Measurements from ENCODE around the gene PDZD2. TPM values are rescaled to one million over a fixed set of nuclear protein-coding genes. Genes with fewer than 3 reads are reported as not detected.
"Not testable (repeated sequence)": the region's sequence is repeated elsewhere in the genome, so short reads cannot be mapped to it uniquely, and the experiment has no call there.

Gene PDZD2
- total RNA-seq, 1 donor from 2014 or later = 58.5 TPM

DNA sequence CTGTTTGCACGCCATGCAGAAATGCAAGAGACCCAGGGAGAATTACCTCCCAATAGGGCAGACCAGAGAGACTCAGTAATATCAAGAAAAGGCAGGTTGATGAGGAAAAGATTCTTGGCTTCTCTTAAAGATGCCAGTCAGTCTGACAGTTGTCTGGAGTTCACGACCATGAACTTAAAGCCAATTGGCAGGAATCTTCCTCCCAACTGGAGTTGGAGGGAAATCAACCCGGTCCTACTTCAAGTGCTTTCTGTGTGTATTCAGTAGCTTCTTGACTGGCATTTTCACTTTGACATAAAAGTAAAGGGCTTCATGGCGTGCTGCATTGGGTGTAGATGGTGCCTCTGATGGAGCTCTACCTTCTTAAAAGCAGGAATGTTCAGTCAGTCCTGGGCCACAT lies 390.9 kb downstream of the PDZD2 start:
- DNase-seq (ENCODE audit: low spot score) = no peak

DNA sequence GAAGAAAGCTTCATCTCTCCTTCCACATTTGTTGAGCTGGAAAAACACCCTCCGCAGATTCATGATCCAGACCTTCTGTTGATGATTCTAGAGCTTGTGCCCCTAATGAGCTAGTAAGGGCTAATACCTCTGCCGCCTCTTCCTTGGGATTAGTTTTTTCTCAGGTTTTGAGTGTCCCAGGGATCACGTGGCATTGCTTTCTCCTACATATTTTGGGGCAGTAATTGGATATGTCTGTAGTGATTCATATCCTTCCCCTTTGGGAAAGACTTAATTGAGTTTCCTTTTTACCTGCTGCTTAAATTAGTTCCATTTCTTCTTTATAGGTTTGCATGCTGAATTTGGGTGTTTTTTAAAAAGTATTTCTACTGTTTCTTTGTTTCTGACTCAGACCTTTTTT lies 391.3 kb downstream of the PDZD2 start:
- no peak for DNase-seq (ENCODE audit: low spot score)

DNA sequence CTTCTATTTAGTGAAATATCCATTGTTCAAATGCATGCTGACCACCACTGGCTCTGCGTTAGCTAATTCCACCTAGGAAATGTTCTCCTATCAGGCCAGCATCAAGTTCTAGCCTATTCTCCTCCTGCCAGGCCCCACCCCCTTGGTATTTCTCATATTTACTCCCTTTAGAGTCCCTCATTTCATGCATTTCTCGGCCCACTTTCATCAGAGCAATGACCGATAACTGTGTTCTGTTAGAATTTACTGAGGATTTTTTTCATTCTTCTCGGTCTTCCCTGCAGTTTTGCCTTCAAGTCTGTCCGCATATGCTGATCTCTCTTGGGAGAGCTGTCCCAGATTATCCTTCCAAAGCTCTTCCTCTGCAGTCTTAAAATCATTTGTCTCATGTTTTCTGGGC lies 391.8 kb downstream of the PDZD2 start:
- DNase-seq (ENCODE audit: low spot score) = no peak

DNA sequence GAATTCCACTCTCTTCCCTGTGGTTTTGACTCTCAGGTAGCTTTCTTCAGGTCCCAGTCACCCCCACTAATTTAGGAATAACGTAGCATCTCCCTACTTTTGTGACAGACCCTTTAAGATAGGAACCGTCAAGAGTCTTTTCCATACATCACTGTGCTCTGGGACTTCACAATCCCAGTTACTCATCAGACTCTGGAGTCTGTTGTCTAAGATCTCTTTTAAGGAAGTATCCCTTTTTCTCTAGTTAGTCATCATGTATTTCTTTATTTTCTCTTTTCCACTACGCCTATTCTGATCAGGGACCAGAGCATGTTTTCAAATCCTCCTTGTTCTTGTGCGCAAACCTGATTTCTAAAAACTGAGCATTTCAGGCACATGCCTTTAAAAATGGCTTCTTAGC lies 392.2 kb downstream of the PDZD2 start:
- no peak for DNase-seq (ENCODE audit: low spot score)

DNA sequence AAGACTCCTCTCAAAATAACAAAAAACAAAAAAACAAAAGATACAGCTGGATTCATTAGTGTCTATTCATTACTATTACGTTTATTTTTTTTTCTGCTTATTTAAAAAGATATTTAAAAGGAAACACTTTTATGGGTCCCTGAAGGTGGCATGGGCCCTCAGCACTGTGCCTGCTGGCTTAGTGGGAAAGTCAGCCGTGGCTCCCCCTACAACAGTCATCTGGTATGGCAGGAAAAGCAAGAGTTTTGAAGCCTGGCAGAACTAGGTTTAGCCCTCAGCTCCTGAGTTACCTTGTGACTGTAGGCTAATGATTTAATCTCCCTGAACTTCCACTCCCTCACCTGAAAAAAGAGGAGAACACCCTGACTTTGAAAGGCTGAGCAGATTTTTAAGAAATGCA lies 399.6 kb downstream of the PDZD2 start:
- no peak for DNase-seq (ENCODE audit: low spot score)

DNA sequence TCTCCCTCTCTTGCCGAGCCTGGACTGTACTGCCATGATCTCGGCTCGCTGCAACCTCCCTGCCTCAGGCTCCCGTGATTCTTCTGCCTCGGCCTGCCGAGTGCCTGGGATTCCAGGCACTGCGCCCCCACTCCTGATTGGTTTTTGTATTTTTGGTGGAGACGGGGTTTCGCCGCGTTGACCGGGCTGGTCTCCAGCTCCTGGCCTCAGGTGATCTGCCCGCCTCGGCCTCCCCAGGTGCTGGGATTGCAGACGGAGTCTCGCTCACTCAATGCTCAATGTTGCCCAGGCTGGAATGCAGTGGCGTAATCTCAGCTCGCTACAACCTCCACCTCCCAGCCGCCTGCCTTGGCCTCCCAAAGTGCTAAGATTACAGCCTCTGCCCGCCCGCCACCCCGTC lies 400.2 kb downstream of the PDZD2 start:
- DNase-seq (ENCODE audit: low spot score) = not testable (repeated sequence)

DNA sequence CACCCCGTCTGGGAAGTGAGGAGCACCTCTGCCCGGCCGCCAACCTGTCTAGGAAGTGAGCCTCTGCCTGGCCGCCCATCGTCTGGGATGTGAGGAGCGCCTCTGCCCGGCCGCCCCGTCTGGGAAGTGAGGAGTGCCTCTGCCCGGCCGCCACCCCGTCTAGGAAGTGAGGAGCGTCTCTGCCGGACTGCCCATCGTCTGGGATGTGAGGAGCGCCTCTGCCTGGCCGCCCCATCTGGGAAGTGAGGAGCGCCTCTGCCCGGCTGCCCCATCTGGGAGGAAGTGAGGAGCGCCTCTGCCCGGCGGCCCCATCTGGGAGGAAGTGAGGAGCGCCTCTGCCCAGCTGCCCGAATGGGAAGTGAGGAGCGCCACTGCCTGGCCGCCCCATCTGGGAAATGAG lies 400.7 kb downstream of the PDZD2 start:
- DNase-seq (ENCODE audit: low spot score) = not testable (repeated sequence)

DNA sequence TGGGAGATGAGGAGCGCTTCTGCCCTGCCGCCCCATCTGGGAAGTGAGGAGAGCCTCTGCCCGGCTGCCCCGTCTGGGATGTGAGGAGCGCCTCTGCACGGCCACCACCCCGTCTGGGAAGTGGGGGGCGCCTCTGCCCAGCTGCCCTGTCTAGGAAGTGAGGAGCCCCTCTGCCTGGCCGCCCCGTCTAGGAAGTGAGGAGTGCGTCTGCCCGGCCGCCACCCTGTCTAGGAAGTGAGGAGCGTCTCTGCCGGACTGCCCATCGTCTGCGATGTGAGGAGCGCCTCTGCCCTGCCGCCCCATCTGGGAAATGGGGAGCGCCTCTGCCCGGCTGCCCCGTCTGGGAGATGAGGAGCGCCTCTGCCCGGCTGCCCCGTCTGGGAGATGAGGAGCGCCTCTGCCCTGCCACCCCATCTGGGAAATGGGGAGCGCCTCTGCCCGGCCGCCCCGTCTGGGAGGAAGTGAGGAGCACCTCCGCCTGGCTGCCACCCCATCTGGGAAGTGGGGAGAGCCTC lies 401.3 kb downstream of the PDZD2 start:
- not testable (repeated sequence) for DNase-seq (ENCODE audit: low spot score)

GRCh38 chr5:32042551-32042961 lies 403.6 kb downstream of the PDZD2 start:
- DNase-seq (ENCODE audit: low spot score) = no peak

GRCh38 chr5:32043105-32043504 lies 404.2 kb downstream of the PDZD2 start:
- DNase-seq (ENCODE audit: low spot score) = no peak

DNA sequence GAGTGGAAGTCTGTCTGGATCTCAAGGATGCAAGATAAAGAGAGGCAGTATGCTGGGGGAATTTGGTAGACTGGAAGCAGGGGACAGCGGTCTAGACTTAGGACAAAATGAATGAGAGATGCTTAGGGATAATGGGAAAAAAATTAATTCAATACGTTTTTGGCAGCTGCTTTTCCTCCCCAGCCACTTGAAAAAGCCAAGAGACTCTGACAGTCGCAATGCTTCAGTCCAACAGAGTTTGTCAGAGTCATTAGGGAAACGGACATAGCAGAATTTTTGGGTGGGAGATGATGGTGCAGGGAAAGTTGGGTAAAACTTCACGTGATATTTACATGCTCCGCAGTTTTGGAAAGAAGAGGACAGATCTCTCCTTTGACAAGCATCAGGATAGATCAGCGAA lies 405.5 kb downstream of the PDZD2 start:
- no peak for DNase-seq (ENCODE audit: low spot score)

GRCh38 chr5:32044939-32045338 lies 406.0 kb downstream of the PDZD2 start:
- DNase-seq (ENCODE audit: low spot score) = no peak

DNA sequence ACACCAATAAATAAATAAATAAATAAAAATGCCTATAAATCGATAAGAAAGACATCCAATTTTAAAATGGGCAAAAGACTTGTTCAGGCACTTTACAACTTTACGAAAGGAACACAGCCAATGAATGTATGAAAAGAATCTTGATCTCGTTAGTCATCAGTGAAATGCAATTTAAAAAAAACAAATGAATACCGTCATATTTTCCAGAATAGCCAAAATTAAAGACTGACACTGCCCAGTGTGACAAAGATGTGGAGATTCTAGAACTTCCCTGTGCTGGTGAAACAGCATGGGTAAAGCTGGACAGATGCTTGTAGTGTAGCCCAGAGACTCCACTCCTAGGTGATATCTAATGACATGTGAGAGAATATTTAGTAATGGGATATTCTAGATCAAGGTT lies 408.1 kb downstream of the PDZD2 start:
- DNase-seq (ENCODE audit: low spot score) = no peak

- DNase-seq (ENCODE audit: low spot score) = no peak
These were observed 412.9 kb downstream of the PDZD2 start for GRCh38 chr5:32051796-32052195.

GRCh38 chr5:32055891-32056866 lies 417.2 kb downstream of the PDZD2 start:
- no peak for DNase-seq (ENCODE audit: low spot score)

DNA sequence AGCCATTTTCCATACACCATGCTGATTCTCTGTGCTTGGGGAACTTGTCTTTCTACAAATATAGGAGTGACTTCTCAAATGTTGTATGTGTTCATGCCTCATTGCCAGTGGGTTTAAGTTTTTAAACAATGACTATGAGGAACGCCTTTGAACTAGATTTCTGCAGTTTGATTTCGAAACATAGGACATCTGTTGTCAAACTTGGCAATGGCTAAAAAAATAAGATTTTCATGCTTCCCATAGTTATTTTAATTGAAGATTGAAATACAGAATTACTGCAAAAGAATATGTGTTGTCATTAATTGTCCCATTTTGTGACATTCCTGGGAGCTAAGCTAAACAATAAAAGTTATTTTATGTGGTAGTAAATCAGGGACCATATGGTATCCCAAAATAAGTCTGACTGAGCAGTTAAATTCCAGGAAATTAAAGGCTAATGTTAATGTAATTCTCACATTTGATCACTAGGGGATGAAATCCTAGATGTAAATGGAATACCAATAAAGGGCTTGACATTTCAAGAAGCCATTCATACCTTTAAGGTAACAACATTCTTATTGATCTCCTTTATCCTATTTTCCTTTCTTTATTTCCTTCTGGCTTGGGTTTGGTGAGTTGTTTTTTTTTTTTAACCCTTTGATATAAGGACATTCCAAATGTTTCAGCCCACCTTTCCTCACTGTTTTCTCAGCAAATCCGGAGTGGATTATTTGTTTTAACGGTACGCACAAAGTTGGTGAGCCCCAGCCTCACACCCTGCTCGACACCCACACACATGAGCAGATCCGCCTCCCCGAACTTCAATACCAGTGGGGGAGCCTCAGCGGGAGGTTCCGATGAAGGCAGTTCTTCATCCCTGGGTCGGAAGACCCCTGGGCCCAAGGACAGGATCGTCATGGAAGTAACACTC lies 418.5 kb downstream of the PDZD2 start:
- DNase-seq (ENCODE audit: low spot score) = no peak

GRCh38 chr5:32058101-32058500 lies 419.2 kb downstream of the PDZD2 start:
- DNase-seq (ENCODE audit: low spot score) = no peak

DNA sequence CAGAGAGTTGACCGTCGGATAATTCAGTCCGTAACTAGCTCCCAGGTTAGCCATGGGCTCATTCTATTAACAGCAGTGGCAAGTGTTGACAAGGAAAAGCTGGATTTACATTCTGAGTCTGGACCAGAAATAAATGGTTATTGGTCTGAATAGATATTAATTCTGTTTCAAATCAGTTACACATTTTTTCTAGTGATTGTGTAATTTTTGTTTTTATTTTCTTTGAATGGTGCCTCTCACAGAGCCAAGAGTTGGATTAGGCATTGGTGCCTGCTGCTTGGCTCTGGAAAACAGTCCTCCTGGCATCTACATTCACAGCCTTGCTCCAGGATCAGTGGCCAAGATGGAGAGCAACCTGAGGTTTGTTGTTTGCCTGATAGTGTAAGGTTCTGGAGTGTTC lies 420.1 kb downstream of the PDZD2 start:
- DNase-seq (ENCODE audit: low spot score) = no peak

- no peak for DNase-seq (ENCODE audit: low spot score)
These were observed 421.0 kb downstream of the PDZD2 start for GRCh38 chr5:32059761-32060530.

GRCh38 chr5:32061236-32061635 lies 422.3 kb downstream of the PDZD2 start:
- no peak for DNase-seq (ENCODE audit: low spot score)

- no peak for DNase-seq (ENCODE audit: low spot score)
These were observed 427.5 kb downstream of the PDZD2 start for GRCh38 chr5:32066448-32066847.
